TTC549 (cell line): ENCODE data around the gene IQGAP3.

Source experiments
- FAIRE-seq: peaks from 2 replicates; lab custom pipeline; 2012; peaks lifted over from hg19 to GRCh38; lab: Jason Lieb, UNC

The IQGAP3 gene

GRCh38 chr1:156480411-156481192 is 91.8 kb downstream of the IQGAP3 start:
- no peak for FAIRE-seq

DNA sequence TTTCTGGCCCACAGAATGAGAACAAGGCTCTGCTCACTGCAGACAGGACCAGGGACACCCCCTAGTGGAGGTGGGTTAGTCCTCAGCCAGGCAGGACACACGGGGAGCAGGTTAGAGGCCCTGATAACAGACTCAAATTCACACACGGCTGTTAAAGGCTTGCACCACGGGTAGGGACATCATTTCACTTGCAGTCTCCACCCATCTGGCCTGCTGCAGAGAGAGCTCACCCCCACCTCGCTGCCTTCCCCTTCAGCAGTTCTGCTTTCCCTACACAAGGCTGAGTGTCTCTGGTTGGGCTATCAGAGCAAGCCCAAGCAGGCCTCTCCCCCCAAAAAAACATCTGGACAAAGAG is 92.4 kb downstream of the IQGAP3 start:
- no peak for FAIRE-seq

GRCh38 chr1:156479093-156480015 is 93.0 kb downstream of the IQGAP3 start:
- FAIRE-seq = no peak

DNA sequence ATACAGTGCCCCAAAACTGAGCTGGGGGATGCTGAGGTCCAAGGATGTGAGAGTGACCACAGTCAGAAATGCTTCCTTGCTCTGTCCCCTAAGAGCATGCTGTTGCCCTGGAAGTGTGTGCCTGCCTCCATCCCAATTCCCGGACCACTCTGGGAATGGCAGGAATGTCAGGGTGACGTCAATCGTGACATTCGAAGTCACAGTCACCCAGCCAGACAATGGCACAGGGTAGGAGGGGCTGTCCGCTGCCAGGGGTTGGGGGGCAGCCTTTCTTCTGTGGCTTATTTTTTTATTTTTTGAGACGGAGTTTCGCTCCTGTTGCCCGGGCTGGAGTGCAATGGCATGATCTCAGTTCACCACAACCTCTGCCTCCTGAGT is 94.1 kb downstream of the IQGAP3 start:
- FAIRE-seq = no peak

- FAIRE-seq = no peak
Observed at GRCh38 chr1:156477526-156478249, 94.7 kb downstream of the IQGAP3 start.

DNA sequence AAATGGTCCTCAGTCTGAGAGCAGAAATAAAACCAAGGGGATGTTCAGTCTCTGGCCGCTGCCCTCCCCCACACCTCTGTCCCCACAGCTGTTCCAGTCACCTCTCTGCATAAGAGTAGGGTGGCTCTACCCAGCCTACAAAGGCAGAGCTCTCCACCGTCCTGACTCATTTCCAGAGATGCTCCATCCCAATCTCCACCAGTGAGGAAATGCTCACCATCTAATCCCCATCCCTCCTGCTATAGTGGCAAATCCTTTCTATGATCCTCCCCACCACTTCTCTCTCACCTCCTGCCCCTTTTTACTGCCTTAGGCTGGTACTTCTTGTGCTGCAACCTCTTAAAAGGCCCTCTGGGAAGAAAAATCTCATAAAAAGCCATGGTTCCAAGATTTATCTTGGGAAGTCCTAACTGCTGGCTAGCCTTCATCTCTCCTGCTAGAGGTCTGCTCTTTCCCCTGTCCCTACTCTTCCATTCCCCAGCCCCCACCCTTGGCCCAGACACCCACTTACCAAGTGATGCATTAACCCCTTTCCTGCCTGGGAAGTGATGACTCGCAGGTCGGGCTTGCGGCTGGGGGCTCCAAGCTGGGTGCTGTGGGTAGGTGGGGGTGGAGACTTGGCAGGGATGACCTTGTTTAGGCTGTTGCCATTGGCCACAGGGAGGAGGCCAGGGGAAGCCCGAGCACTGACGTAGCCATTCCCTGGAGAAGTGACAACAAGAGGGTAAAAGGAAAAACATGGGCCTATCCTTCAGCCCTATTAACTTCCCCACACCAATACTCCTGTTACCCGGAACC is 95.7 kb downstream of the IQGAP3 start:
- no peak for FAIRE-seq

GRCh38 chr1:156475568-156476500 is 96.5 kb downstream of the IQGAP3 start:
- FAIRE-seq = no peak
